Upper lobe of right lung (tissue), 1 donor: ENCODE data around the gene CEACAM5. TPM values are rescaled to one million over a fixed set of nuclear protein-coding genes. Genes with fewer than 3 reads are reported as not detected.

Experiments used
- ATAC-seq: fragments of 200-7000 bp; cut with Tn5 transposase; one replicate; pipeline ENCODE4 v1.9.1; 2020; ENCODE audit warnings: mild to moderate bottlenecking, moderate library complexity
- DNase-seq: peaks from one replicate; pipeline ENCODE4 v3.0.0-alpha.2; 2020
- H3K27ac ChIP-seq: fragments of 200-600 bp; one replicate; pipeline ENCODE4 v1.8.0; 2022
- H3K27me3 ChIP-seq: fragments of 200-600 bp; one replicate; pipeline ENCODE4 v1.8.0; 2022; ENCODE audit warnings: mild to moderate bottlenecking
- H3K36me3 ChIP-seq: fragments of 200-600 bp; one replicate; pipeline ENCODE4 v1.8.0; 2022
- H3K4me1 ChIP-seq: fragments of 200-600 bp; one replicate; pipeline ENCODE4 v1.8.0; 2022
- H3K4me3 ChIP-seq: fragments of 200-600 bp; one replicate; pipeline ENCODE4 v1.8.0; 2022; ENCODE audit warnings: mild to moderate bottlenecking
- H3K9me3 ChIP-seq: fragments of 200-600 bp; one replicate; pipeline ENCODE4 v1.8.0; 2022
- intact Hi-C: fragments of 100-400 bp; cut with DNase I; formaldehyde crosslinking; loops from one replicate; pipeline ENCODE4 v1.11.0; 2022
- long read RNA-seq: library from polyadenylated mRNA; unstranded; transcript quantifications from one replicate; pipeline ENCODE4 v2.0.0, GENCODE V29; 2021
- total RNA-seq: library from RNA; stranded (reverse); fragmentation: NEBNext Ultra II Directional; extraction: Animal tissue kit (Norgen Biotek cat#: 25700); gene quantifications from one replicate; pipeline ENCODE4 v1.2.1, GENCODE V29; 2021
- TF ChIP-seq, protein P1 (sequence below): fragments of 200-600 bp; IDR thresholded peaks from one replicate; pipeline ENCODE4 v1.8.0; 2022; ENCODE audit warnings: antibody characterized with exemption
- donor health status: DM: no; HTN: yes; CAD: no; lungs with severe emphysema.

Gene CEACAM5
- 35.0 TPM for total RNA-seq
- long read RNA-seq, transcript CEACAM5-201 (10 exons, 2,874 nt), result major isoform, 12 of 26 reads
- long read RNA-seq, partial matches to known transcripts, result 4 of 26 reads
- long read RNA-seq, other reads (novel, unspliced or antisense), result 6 of 26 reads

DNA sequence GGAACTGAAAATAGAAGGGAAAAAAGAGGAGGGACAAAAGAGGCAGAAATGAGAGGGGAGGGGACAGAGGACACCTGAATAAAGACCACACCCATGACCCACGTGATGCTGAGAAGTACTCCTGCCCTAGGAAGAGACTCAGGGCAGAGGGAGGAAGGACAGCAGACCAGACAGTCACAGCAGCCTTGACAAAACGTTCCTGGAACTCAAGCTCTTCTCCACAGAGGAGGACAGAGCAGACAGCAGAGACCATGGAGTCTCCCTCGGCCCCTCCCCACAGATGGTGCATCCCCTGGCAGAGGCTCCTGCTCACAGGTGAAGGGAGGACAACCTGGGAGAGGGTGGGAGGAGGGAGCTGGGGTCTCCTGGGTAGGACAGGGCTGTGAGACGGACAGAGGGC, at the start of gene CEACAM5:
CEACAM5 (plus strand) TSS at position 146 of the 400 bp plus-strand sequence; CDS start at position 252, 106 bp downstream.
- TF ChIP-seq, protein P1, sequence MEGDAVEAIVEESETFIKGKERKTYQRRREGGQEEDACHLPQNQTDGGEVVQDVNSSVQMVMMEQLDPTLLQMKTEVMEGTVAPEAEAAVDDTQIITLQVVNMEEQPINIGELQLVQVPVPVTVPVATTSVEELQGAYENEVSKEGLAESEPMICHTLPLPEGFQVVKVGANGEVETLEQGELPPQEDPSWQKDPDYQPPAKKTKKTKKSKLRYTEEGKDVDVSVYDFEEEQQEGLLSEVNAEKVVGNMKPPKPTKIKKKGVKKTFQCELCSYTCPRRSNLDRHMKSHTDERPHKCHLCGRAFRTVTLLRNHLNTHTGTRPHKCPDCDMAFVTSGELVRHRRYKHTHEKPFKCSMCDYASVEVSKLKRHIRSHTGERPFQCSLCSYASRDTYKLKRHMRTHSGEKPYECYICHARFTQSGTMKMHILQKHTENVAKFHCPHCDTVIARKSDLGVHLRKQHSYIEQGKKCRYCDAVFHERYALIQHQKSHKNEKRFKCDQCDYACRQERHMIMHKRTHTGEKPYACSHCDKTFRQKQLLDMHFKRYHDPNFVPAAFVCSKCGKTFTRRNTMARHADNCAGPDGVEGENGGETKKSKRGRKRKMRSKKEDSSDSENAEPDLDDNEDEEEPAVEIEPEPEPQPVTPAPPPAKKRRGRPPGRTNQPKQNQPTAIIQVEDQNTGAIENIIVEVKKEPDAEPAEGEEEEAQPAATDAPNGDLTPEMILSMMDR, result no peak
- intact Hi-C loops, result no loop called here

DNA sequence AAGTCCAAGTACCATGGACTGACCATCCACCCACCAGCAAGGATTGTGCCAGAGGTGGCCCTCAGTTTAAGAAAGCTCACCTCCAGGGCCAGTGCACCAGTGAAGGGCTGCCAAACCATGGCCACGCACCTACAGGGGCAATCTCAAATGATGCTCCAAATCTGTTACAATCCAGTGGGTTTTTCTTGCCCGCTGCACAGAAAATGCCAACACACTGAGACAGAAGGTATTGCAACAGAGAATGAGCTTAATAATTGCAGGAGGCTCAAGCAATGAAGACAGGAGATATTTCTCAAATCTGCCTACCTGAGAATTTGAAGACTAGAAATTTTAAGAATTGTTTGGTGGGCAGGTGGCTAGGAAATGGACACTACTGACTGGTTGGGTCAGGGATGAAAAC, 42.4 kb upstream of the CEACAM5 start:
- Histone ChIP-seq H3K4me1 (no peaks in the 10 kb centered on the region), H3K36me3 (no peaks in the 10 kb centered on the region), H3K4me3 (no peak overlapping the region), H3K9me3 (peaks cover 14% of the 10 kb centered on the region), H3K27me3 (peaks cover 5% of the 10 kb centered on the region), H3K27ac (no peak overlapping the region)
- TF ChIP-seq, protein P1, result no peak
- no peak for ATAC-seq
- DNase-seq, result no peak
- intact Hi-C loops, result no loop called here

More for the DNA sequence above, at the start of gene CEACAM5:
- Histone ChIP-seq H3K27me3 (peaks cover 15% of the 10 kb centered on the region), H3K4me3 (no peak within 1 kb of the TSS), H3K9me3 (no peaks in the 10 kb centered on the region), H3K36me3 (no peaks in the 10 kb centered on the region), H3K4me1 (no peaks in the 10 kb centered on the region), H3K27ac (no peak within 1 kb of the TSS)
- ATAC-seq (no peak), DNase-seq (no peak)

DNA sequence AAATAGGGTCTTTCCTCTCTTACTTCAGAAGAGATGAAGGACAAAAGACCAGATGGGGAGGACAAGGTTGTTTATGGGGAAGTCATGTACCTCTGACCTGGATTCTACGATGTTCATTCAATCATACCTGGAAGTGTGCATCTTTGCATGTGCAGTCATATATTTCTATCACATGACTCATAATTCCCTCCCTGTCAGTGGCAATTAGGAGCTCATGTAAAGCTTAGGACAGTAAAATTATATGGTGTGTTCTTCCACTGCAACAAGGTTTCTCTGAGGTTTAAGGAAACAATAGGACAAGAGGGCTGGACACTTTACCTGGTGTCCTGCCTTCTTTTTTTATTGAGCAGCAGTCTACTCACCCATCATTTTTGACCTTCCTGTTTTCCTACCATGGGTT, 40.1 kb upstream of the CEACAM5 start:
- intact Hi-C loops, result no loop called here
- Histone ChIP-seq H3K9me3 (peaks cover 14% of the 10 kb centered on the region), H3K27ac (no peak overlapping the region), H3K27me3 (peaks cover 21% of the 10 kb centered on the region), H3K4me3 (no peak overlapping the region), H3K36me3 (no peaks in the 10 kb centered on the region), H3K4me1 (no peaks in the 10 kb centered on the region)
- TF ChIP-seq, protein P1, result no peak
- no peak for DNase-seq
- ATAC-seq, result no peak

DNA sequence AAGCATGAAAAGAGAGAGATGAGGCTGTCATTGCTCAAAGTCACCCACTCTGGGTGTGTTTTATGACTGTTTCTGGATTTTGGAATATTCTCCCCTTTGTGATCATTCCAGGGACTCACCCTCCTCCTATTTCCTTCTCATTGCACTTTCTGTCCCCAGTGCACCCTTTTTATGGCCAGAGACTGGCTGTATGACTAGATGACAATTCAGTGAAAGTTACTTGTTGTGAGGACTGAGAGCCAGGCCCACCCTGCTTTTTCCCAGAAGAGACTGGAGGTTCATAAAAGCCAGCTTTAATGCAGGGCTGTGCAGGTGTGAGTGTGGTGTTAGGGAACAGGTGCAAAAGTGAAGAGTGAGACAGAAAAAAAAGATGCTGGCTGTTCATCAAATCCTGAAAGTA, 37.7 kb upstream of the CEACAM5 start:
- H3K4me1 ChIP-seq, result no peaks in the 10 kb centered on the region
- TF ChIP-seq, protein P1, result no peak
- peaks cover 7% of the 10 kb centered on the region for H3K9me3 ChIP-seq
- no peak overlapping the region for H3K27ac ChIP-seq
- peaks cover 21% of the 10 kb centered on the region for H3K27me3 ChIP-seq
- ATAC-seq (no peak), DNase-seq (no peak)
- no peak overlapping the region for H3K4me3 ChIP-seq
- intact Hi-C loops, result no loop called here
- no peaks in the 10 kb centered on the region for H3K36me3 ChIP-seq

DNA sequence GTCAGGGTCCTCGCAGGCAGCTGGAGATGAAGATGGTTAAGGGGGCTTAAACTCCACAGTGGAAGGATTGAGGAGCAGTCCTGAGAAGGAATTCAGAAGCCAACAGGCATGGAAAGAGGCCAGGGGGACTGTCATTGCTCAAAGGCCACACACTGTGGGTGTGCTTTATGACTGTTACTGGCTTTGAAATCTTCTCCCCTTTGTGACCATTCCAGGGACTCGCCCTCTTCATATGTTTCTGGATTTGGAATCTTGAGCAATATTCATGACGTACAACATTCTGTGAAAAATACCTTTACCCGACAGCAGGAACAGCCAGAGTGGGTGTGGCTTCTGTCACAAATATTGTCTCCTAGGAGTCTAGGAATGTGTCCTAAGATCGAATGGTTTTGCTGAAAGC, 36.9 kb upstream of the CEACAM5 start:
- no peaks in the 10 kb centered on the region for H3K9me3 ChIP-seq
- TF ChIP-seq, protein P1, result no peak
- no peak overlapping the region for H3K27ac ChIP-seq
- ATAC-seq, result no peak
- intact Hi-C loops, result no loop called here
- DNase-seq, result no peak
- no peaks in the 10 kb centered on the region for H3K36me3 ChIP-seq
- no peak overlapping the region for H3K4me3 ChIP-seq
- no peaks in the 10 kb centered on the region for H3K4me1 ChIP-seq
- peaks cover 21% of the 10 kb centered on the region for H3K27me3 ChIP-seq

DNA sequence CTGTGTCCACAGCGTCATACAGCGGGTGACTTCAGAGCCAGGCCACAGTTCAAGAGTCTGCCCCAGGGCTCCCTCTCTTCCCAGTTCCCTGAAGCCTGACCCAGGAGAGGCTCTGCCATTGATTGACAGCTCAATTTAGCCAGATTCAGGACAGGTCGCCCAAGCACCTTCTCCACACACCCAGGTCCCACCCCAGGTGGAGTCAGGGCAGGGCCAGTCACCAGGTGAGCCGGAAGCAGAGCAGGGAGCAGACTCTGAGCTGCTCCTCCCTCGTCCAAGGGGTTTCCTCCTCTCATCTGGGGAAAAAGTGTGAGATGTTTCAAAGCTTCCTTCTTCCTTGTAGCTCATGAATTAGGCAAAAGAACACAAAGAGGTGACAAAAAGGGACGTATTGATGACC, 26.0 kb upstream of the CEACAM5 start:
- ATAC-seq (no peak), DNase-seq (no peak)
- no peaks in the 10 kb centered on the region for H3K9me3 ChIP-seq
- no peaks in the 10 kb centered on the region for H3K36me3 ChIP-seq
- H3K27me3 ChIP-seq, result peaks cover 6% of the 10 kb centered on the region
- no peak overlapping the region for H3K4me3 ChIP-seq
- intact Hi-C loops, result no loop called here
- H3K27ac ChIP-seq, result no peak overlapping the region
- TF ChIP-seq, protein P1, result no peak
- no peaks in the 10 kb centered on the region for H3K4me1 ChIP-seq
